GM12878 (cell line): Measurements from ENCODE around the gene RAP1A. TPM values are rescaled to one million over a fixed set of nuclear protein-coding genes. Genes with fewer than 3 reads are reported as not detected.
A peak's percentile ranks its signal among the peaks of the same experiment; 100 is the strongest.

Experiments used
- BCLAF1 ChIP-seq: fragments of 450-650 bp; IDR thresholded peaks from 2 replicates; pipeline ENCODE4 v1.6.1; 2017; ENCODE audit warnings: antibody characterized with exemption, mild to moderate bottlenecking, moderate library complexity
- CBFB ChIP-seq: IDR thresholded peaks from 2 replicates; pipeline ENCODE4 v1.6.1; 2016; ENCODE audit warnings: antibody characterized with exemption, low read depth
- CHD4 ChIP-seq: fragments of 200-600 bp; sonication (generic); IDR thresholded peaks from 2 replicates; pipeline ENCODE4 v1.6.1; 2016; ENCODE audit warnings: mild to moderate bottlenecking
- EZH2 ChIP-seq: IDR thresholded peaks from 2 replicates; pipeline ENCODE4 v1.6.1; 2012; ENCODE audit warnings: low read depth, mild to moderate bottlenecking, control low read depth, inconsistent platforms, low read length, borderline replicate concordance; ENCODE audit not compliant: control insufficient read depth
- MLLT1 ChIP-seq: fragments of 450-650 bp; IDR thresholded peaks from 2 replicates; pipeline ENCODE4 v1.6.1; 2016; ENCODE audit warnings: mild to moderate bottlenecking
- MTA3 ChIP-seq: IDR thresholded peaks from 2 replicates; pipeline ENCODE4 v1.6.1; 2012; ENCODE audit warnings: low read length, inconsistent platforms, borderline replicate concordance
- NBN ChIP-seq: fragments of 450-650 bp; IDR thresholded peaks from 2 replicates; pipeline ENCODE4 v1.6.1; 2016
- NFXL1 ChIP-seq: fragments of 450-650 bp; IDR thresholded peaks from 2 replicates; pipeline ENCODE4 v1.6.1; 2017; ENCODE audit warnings: antibody characterized with exemption, mild to moderate bottlenecking, borderline replicate concordance
- NFYB ChIP-seq: IDR thresholded peaks from 2 replicates; pipeline ENCODE4 v1.6.1; 2011; ENCODE audit warnings: low read depth, mild to moderate bottlenecking, low read length, improper control_type of control experiment, moderate library complexity; ENCODE audit not compliant: insufficient read depth
- PML ChIP-seq: IDR thresholded peaks from 2 replicates; pipeline ENCODE4 v1.6.1; 2012; ENCODE audit warnings: low read length, inconsistent platforms
- POLR2A ChIP-seq: IDR thresholded peaks from 2 replicates; pipeline ENCODE4 v1.6.1; 2011; ENCODE audit warnings: low read depth, mild to moderate bottlenecking, low read length
- POU2F2 ChIP-seq: IDR thresholded peaks from 3 replicates; pipeline ENCODE4 v1.6.1; 2011; ENCODE audit warnings: low read depth, mild to moderate bottlenecking, low read length, borderline replicate concordance
- RFX5 ChIP-seq: IDR thresholded peaks from 2 replicates; pipeline ENCODE4 v1.6.1; 2011; ENCODE audit warnings: low read depth, low read length, improper control_type of control experiment
- SKIL ChIP-seq: fragments of 450-650 bp; IDR thresholded peaks from 2 replicates; pipeline ENCODE4 v1.6.1; 2017; ENCODE audit warnings: mild to moderate bottlenecking, low read depth, inconsistent platforms; ENCODE audit not compliant: poor library complexity, severe bottlenecking
- SRF ChIP-seq, 2 experiments: IDR thresholded peaks; 2 replicates each; pipeline ENCODE4 v1.6.1; 2011; ENCODE audit warnings: low read depth in 2 of 2, low read length in 2 of 2, mild to moderate bottlenecking in 1 of 2, moderate library complexity in 1 of 2
- ZNF217 ChIP-seq: fragments of 450-650 bp; IDR thresholded peaks from 2 replicates; pipeline ENCODE4 v1.6.1; 2017; ENCODE audit warnings: antibody characterized with exemption, mild to moderate bottlenecking
- ZNF622 ChIP-seq: fragments of 450-650 bp; IDR thresholded peaks from 2 replicates; pipeline ENCODE4 v1.6.1; 2017; ENCODE audit warnings: mild to moderate bottlenecking, inconsistent platforms
- polyA plus RNA-seq, 11 experiments: library from polyadenylated mRNA; depleted of rRNA in 4 of 11; unstranded in 6 of 11; stranded (reverse) in 5 of 11; fragments of >200 nt; fragmentation: Nextera tagmentation in 4 of 11; fragmentation: Illumina TruSeq in 1 of 11; extraction: Ambion mirVana in 4 of 11; extraction: Trizol in 1 of 11; gene quantifications; 1 replicate in 1 of 11; 2 replicates in 10 of 11; pipeline versions ENCODE4 v1.2.1 to v1.2.3, GENCODE V29; 2011 to 2016; ENCODE audit warnings: inconsistent platforms in 2 of 11, missing spikeins in 2 of 11, low read depth in 1 of 11
- total RNA-seq, 4 experiments: library from RNA; depleted of rRNA in 3 of 4; stranded (reverse); fragments of >200 nt in 3 of 4; fragmentation: Illumina TruSeq in 1 of 4; extraction: Trizol in 1 of 4; gene quantifications; 2 replicates each; pipeline versions ENCODE4 v1.2.1 to v1.2.3, GENCODE V29; 2013 to 2021
- TF ChIP-seq, protein P1 (sequence below): IDR thresholded peaks from 2 replicates; pipeline ENCODE4 v1.6.1; 2012; ENCODE audit warnings: low read length, inconsistent platforms
- TF ChIP-seq, protein P2 (sequence below): fragments of 450-650 bp; formaldehyde crosslinking; IDR thresholded peaks from 2 replicates; pipeline ENCODE4 v1.4.0; 2020; ENCODE audit warnings: mild to moderate bottlenecking, moderate library complexity

RAP1A gene
- total and polyA plus RNA-seq, 10 of the 15 experiments (the other 5 are each of a cell fraction or from before 2014, with no cell fraction given) = 38.4 to 213 (median 86.0) TPM

GRCh38 chr1:111696330-111696729 lies 76.7 kb downstream of the RAP1A start (continued):
- TF ChIP-seq SRF (IDR thresholded peaks at IDR 0.05; ENCODE audit: low read depth in 2 of 2, low read length in 2 of 2) = no peak
- TF ChIP-seq RFX5 = no peak
- TF ChIP-seq POLR2A = no peak
- no peak for TF ChIP-seq BCLAF1
- no peak for TF ChIP-seq NFXL1
- TF ChIP-seq EZH2 = no peak
- TF ChIP-seq SKIL = peak; percentile 50
- TF ChIP-seq CBFB = no peak
- TF ChIP-seq ZNF217 = no peak
- TF ChIP-seq NFYB = no peak
- TF ChIP-seq POU2F2 = no peak
- TF ChIP-seq, protein P1, sequence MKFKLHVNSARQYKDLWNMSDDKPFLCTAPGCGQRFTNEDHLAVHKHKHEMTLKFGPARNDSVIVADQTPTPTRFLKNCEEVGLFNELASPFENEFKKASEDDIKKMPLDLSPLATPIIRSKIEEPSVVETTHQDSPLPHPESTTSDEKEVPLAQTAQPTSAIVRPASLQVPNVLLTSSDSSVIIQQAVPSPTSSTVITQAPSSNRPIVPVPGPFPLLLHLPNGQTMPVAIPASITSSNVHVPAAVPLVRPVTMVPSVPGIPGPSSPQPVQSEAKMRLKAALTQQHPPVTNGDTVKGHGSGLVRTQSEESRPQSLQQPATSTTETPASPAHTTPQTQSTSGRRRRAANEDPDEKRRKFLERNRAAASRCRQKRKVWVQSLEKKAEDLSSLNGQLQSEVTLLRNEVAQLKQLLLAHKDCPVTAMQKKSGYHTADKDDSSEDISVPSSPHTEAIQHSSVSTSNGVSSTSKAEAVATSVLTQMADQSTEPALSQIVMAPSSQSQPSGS = 0 out of 2 replicates have a peak, but pooled peaks have one; percentile 46
- no peak for TF ChIP-seq ZNF622
- peak; percentile 23; the same call in 1 of the 2 replicates for TF ChIP-seq PML
- TF ChIP-seq, protein P2, sequence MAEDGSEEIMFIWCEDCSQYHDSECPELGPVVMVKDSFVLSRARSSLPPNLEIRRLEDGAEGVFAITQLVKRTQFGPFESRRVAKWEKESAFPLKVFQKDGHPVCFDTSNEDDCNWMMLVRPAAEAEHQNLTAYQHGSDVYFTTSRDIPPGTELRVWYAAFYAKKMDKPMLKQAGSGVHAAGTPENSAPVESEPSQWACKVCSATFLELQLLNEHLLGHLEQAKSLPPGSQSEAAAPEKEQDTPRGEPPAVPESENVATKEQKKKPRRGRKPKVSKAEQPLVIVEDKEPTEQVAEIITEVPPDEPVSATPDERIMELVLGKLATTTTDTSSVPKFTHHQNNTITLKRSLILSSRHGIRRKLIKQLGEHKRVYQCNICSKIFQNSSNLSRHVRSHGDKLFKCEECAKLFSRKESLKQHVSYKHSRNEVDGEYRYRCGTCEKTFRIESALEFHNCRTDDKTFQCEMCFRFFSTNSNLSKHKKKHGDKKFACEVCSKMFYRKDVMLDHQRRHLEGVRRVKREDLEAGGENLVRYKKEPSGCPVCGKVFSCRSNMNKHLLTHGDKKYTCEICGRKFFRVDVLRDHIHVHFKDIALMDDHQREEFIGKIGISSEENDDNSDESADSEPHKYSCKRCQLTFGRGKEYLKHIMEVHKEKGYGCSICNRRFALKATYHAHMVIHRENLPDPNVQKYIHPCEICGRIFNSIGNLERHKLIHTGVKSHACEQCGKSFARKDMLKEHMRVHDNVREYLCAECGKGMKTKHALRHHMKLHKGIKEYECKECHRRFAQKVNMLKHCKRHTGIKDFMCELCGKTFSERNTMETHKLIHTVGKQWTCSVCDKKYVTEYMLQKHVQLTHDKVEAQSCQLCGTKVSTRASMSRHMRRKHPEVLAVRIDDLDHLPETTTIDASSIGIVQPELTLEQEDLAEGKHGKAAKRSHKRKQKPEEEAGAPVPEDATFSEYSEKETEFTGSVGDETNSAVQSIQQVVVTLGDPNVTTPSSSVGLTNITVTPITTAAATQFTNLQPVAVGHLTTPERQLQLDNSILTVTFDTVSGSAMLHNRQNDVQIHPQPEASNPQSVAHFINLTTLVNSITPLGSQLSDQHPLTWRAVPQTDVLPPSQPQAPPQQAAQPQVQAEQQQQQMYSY = no peak
- TF ChIP-seq CHD4 = no peak
- peak; percentile 39; the same call in 1 of the 2 replicates for TF ChIP-seq NBN
- TF ChIP-seq MTA3 = peak; percentile 69; the same call in 1 of the 2 replicates
- no peak for TF ChIP-seq MLLT1
